ENCODE data around the gene CFB. TPM values are rescaled to one million over a fixed set of nuclear protein-coding genes. Genes with fewer than 3 reads are reported as not detected.
"Not testable (repeated sequence)": the region's sequence is repeated elsewhere in the genome, so short reads cannot be mapped to it uniquely, and the experiment has no call there.

The CFB gene
- total RNA-seq, 1 donor from 2014 or later = 72.6 TPM

- no peak for ATAC-seq
- DNase-seq (ENCODE audit: low spot score) = peak; percentile 31
Measured at GRCh38 chr6:31966997-31967925, 21.4 kb downstream of the CFB start.

GRCh38 chr6:31967926-31968320 lies 22.0 kb downstream of the CFB start:
- intact Hi-C loops (cut with DNase I) = no loop called here
- ATAC-seq (no peak), DNase-seq (ENCODE audit: low spot score) (peak; percentile 33)

More at GRCh38 chr6:31966997-31967925, 21.4 kb downstream of the CFB start:
- intact Hi-C loops (cut with DNase I) = no loop called here

GRCh38 chr6:31968326-31968725 lies 22.4 kb downstream of the CFB start:
- ATAC-seq = no peak
- intact Hi-C loops (cut with DNase I) = no loop called here
- peak; percentile 60 for DNase-seq (ENCODE audit: low spot score)

- DNase-seq (ENCODE audit: low spot score) (peak; percentile 53), ATAC-seq (no peak)
- intact Hi-C loops (cut with DNase I) = no loop called here
Measured at GRCh38 chr6:31968791-31969711, 23.2 kb downstream of the CFB start.

- peak; percentile 54 for DNase-seq (ENCODE audit: low spot score)
- intact Hi-C loops (cut with DNase I) = no loop called here
- ATAC-seq = no peak
Measured at GRCh38 chr6:31969712-31970603, 24.1 kb downstream of the CFB start.

- no peak for ATAC-seq
- peak; percentile 61 for DNase-seq (ENCODE audit: low spot score)
- intact Hi-C loops (cut with DNase I) = no loop called here
Measured at GRCh38 chr6:31970604-31971271, 24.8 kb downstream of the CFB start.

GRCh38 chr6:31971279-31971992 lies 25.5 kb downstream of the CFB start:
- intact Hi-C loops (cut with DNase I) = no loop called here
- peak; percentile 68 for DNase-seq (ENCODE audit: low spot score)

GRCh38 chr6:31971993-31972708 lies 26.3 kb downstream of the CFB start, which contains the start of gene DXO:
DXO (minus strand) TSS chr6:31972138; CDS start chr6:31971675, 463 bp downstream.
- DNase-seq (ENCODE audit: low spot score) (peak; percentile 96), ATAC-seq (peak; percentile 96)
- intact Hi-C loops (cut with DNase I) = no loop called here

More at GRCh38 chr6:31971279-31971992, 25.5 kb downstream of the CFB start:
- ATAC-seq = peak; percentile 3

GRCh38 chr6:31972709-31973350 lies 26.9 kb downstream of the CFB start:
- DNase-seq (ENCODE audit: low spot score) (no peak), ATAC-seq (peak; percentile 3)
- intact Hi-C loops (cut with DNase I) = no loop called here

- ATAC-seq; intact Hi-C loops (cut with DNase I): not testable (repeated sequence)
- DNase-seq (ENCODE audit: low spot score) = peak; percentile 56
Measured at GRCh38 chr6:31976065-31976464, 30.2 kb downstream of the CFB start.

GRCh38 chr6:31977816-31978431 lies 32.0 kb downstream of the CFB start:
- DNase-seq (ENCODE audit: low spot score) (no peak), ATAC-seq (no peak)
- intact Hi-C loops (cut with DNase I) = no loop called here

GRCh38 chr6:31978831-31979230 lies 32.9 kb downstream of the CFB start:
- ATAC-seq (no peak), DNase-seq (ENCODE audit: low spot score) (no peak)
- intact Hi-C loops (cut with DNase I) = no loop called here

- ATAC-seq (no peak), DNase-seq (ENCODE audit: low spot score) (no peak)
- intact Hi-C loops (cut with DNase I) = no loop called here
Measured at GRCh38 chr6:31979238-31979898, 33.5 kb downstream of the CFB start.

- DNase-seq (ENCODE audit: low spot score); ATAC-seq; intact Hi-C loops (cut with DNase I): not testable (repeated sequence)
Measured at GRCh38 chr6:31980195-31980876, 34.4 kb downstream of the CFB start.

GRCh38 chr6:31980998-31981397 lies 35.1 kb downstream of the CFB start:
- peak; percentile 7 for ATAC-seq
- DNase-seq (ENCODE audit: low spot score); intact Hi-C loops (cut with DNase I): not testable (repeated sequence)
